OCI-LY7 (cell line): ENCODE data around the gene FUBP3. TPM values are rescaled to one million over a fixed set of nuclear protein-coding genes. Genes with fewer than 3 reads are reported as not detected.

Experiments used
- BruUV-seq: library from RNA; stranded (reverse); fragments of 400-500 nt; replicated peaks from 2 replicates; lab custom pipeline; 2021; lab: Mats Ljungman, UMichigan
- CTCF ChIA-PET: fragments of 300-600 bp; sonication (Branson Sonifier 250); formaldehyde crosslinking; loops from one replicate; lab custom pipeline; 2022; ENCODE audit warnings: antibody characterized with exemption; ENCODE audit not compliant: unreplicated experiment; lab: Charles Lee
- POLR2A ChIA-PET: fragments of 300-600 bp; sonication (Branson Sonifier 250); formaldehyde crosslinking; loops from one replicate; lab custom pipeline; 2022; ENCODE audit warnings: antibody characterized with exemption; lab: Charles Lee
- DNase-seq: peaks from one replicate; pipeline ENCODE4 v3.0.0-alpha.2; 2015; ENCODE audit warnings: low spot score
- H2AFZ ChIP-seq: fragments of 200-600 bp; sonication (generic), shearing (Covaris generic); 2 replicates; pipeline ENCODE4 v1.6.1; 2014; ENCODE audit warnings: mild to moderate bottlenecking, antibody characterized with exemption, low read length, moderate library complexity
- H3K27ac ChIP-seq: fragments of 200-600 bp; sonication (generic); 2 replicates; pipeline ENCODE4 v1.5.1; 2014; ENCODE audit warnings: mixed run types, low read depth, mild to moderate bottlenecking, moderate library complexity, low read length, inconsistent platforms; ENCODE audit not compliant: poor library complexity, severe bottlenecking
- H3K36me3 ChIP-seq: fragments of 200-600 bp; sonication (generic); 2 replicates; pipeline ENCODE4 v1.6.1; 2014; ENCODE audit warnings: mild to moderate bottlenecking, antibody characterized with exemption, low read length, moderate library complexity, mixed read lengths; ENCODE audit not compliant: insufficient read depth
- H3K4me1 ChIP-seq: fragments of 200-600 bp; sonication (generic); 2 replicates; pipeline ENCODE4 v1.5.1; 2014; ENCODE audit warnings: mild to moderate bottlenecking, low read length; ENCODE audit not compliant: insufficient read depth, poor library complexity, severe bottlenecking
- H3K4me2 ChIP-seq: fragments of 200-600 bp; sonication (generic); 2 replicates; pipeline ENCODE4 v1.6.1; 2014; ENCODE audit warnings: mild to moderate bottlenecking, low read length
- H3K4me3 ChIP-seq: fragments of 200-600 bp; sonication (generic); 2 replicates; pipeline ENCODE4 v1.5.1; 2014; ENCODE audit warnings: mild to moderate bottlenecking, low read depth, low read length; ENCODE audit not compliant: poor library complexity, severe bottlenecking
- H3K79me2 ChIP-seq: fragments of 200-600 bp; sonication (generic); 2 replicates; pipeline ENCODE4 v1.6.1; 2016; ENCODE audit warnings: low read depth, mild to moderate bottlenecking, low read length, moderate library complexity, mixed read lengths; ENCODE audit not compliant: insufficient read depth
- H3K9me2 ChIP-seq: fragments of 200-600 bp; sonication (generic); 2 replicates; pipeline ENCODE4 v1.6.1; 2016; ENCODE audit warnings: mild to moderate bottlenecking, low read length, mixed read lengths; ENCODE audit not compliant: insufficient read depth
- H3K9me3 ChIP-seq: fragments of 200-600 bp; sonication (generic); 2 replicates; pipeline ENCODE4 v1.6.1; 2014; ENCODE audit warnings: mild to moderate bottlenecking, mixed run types, low read length, mixed read lengths
- H4K20me1 ChIP-seq: fragments of 200-600 bp; sonication (generic); 2 replicates; pipeline ENCODE4 v1.6.1; 2014; ENCODE audit warnings: mild to moderate bottlenecking, antibody characterized with exemption, low read length, moderate library complexity, mixed read lengths; ENCODE audit not compliant: insufficient read depth
- CTCF ChIP-seq: fragments of 200-600 bp; sonication (generic); conservative IDR thresholded peaks from 2 replicates; pipeline ENCODE4 v1.5.1; 2014; ENCODE audit warnings: mild to moderate bottlenecking, antibody characterized with exemption, low read length, moderate library complexity, mixed read lengths
- EZH2phosphoT487 ChIP-seq: fragments of 200-600 bp; sonication (generic); IDR thresholded peaks from 2 replicates; pipeline ENCODE4 v1.6.1; 2018; ENCODE audit warnings: low read depth, borderline replicate concordance, mild to moderate bottlenecking, mixed run types, antibody characterized with exemption, low read length, moderate library complexity, mixed read lengths
- intact Hi-C: fragments of 100-400 bp; cut with micrococcal nuclease; formaldehyde crosslinking; loops from one replicate; pipeline ENCODE4 v1.10.0; 2022; ENCODE audit not compliant: unreplicated experiment
- total RNA-seq, 2 experiments: library from RNA; depleted of rRNA in 1 of 2; stranded (reverse); fragments of >200 nt in 1 of 2; shearing (Covaris generic) in 1 of 2; gene quantifications; 2 replicates each; pipeline ENCODE4 v1.2.3, GENCODE V29; 2014 to 2022

Gene FUBP3
- total RNA-seq, 2 experiments from 2014 or later = 62.3 to 78.3 TPM

- no peaks in the 10 kb centered on the region for H3K9me3 ChIP-seq
- intact Hi-C loops = no loop called here
- POLR2A ChIA-PET = no interaction called here
- H3K4me1 ChIP-seq = no peaks in the 10 kb centered on the region
- CTCF ChIA-PET = no interaction called here
- no peak overlapping the region for H2AFZ ChIP-seq
- no peak for DNase-seq
- no peaks in the 10 kb centered on the region for H3K79me2 ChIP-seq
- TF ChIP-seq CTCF = no peak
- no peak for TF ChIP-seq EZH2phosphoT487
- no peak overlapping the region for H3K4me2 ChIP-seq
- no peaks in the 10 kb centered on the region for H3K9me2 ChIP-seq
- no peak overlapping the region for H3K4me3 ChIP-seq
- H4K20me1 ChIP-seq = no peaks in the 10 kb centered on the region
- no peak overlapping the region for H3K27ac ChIP-seq
- peaks cover 53% of the 10 kb centered on the region for H3K36me3 ChIP-seq
- BruUV-seq = no TSS peak
These were observed 52.1 kb downstream of the FUBP3 start for GRCh38 chr9:130631331-130632080.

- BruUV-seq = no TSS peak
- H3K4me2 ChIP-seq = no peak overlapping the region
- H3K36me3 ChIP-seq = peaks cover 53% of the 10 kb centered on the region
- ChIA-PET CTCF (no interaction called here), POLR2A (no interaction called here)
- TF ChIP-seq CTCF (no peak), EZH2phosphoT487 (no peak)
- H4K20me1 ChIP-seq = no peaks in the 10 kb centered on the region
- H3K9me3 ChIP-seq = no peaks in the 10 kb centered on the region
- intact Hi-C loops = no loop called here
- H3K79me2 ChIP-seq = no peaks in the 10 kb centered on the region
- no peak overlapping the region for H3K4me3 ChIP-seq
- no peaks in the 10 kb centered on the region for H3K9me2 ChIP-seq
- no peak overlapping the region for H3K27ac ChIP-seq
- H2AFZ ChIP-seq = no peak overlapping the region
- no peak for DNase-seq
- H3K4me1 ChIP-seq = no peaks in the 10 kb centered on the region
These were observed 52.8 kb downstream of the FUBP3 start for GRCh38 chr9:130632081-130632710.

- Histone ChIP-seq H3K4me1 (no peaks in the 10 kb centered on the region), H3K4me2 (no peak overlapping the region), H3K27ac (no peak overlapping the region), H4K20me1 (no peaks in the 10 kb centered on the region), H3K9me2 (no peaks in the 10 kb centered on the region), H3K9me3 (no peaks in the 10 kb centered on the region), H3K79me2 (no peaks in the 10 kb centered on the region), H2AFZ (no peak overlapping the region), H3K4me3 (no peak overlapping the region), H3K36me3 (peaks cover 47% of the 10 kb centered on the region)
- POLR2A ChIA-PET = no interaction called here
- BruUV-seq = no TSS peak
- no peak for TF ChIP-seq CTCF
- no peak for TF ChIP-seq EZH2phosphoT487
- DNase-seq = no peak
- intact Hi-C loops = no loop called here
- CTCF ChIA-PET = no interaction called here
These were observed 53.5 kb downstream of the FUBP3 start for GRCh38 chr9:130632841-130633240.
